HEK293 (cell line): ENCODE measurements around the gene URM1.

ENCODE experiments used
- EGR2 ChIP-seq: fragments of 450-650 bp; formaldehyde crosslinking; IDR thresholded peaks from 2 replicates; pipeline ENCODE4 v1.5.1; 2016; ENCODE audit warnings: low read depth, missing biosample characterization, missing genetic modification characterization
- IKZF3 ChIP-seq: fragments of 450-650 bp; IDR thresholded peaks from 2 replicates; pipeline ENCODE4 v1.5.0; 2018; ENCODE audit warnings: missing biosample characterization, mild to moderate bottlenecking, missing genetic modification characterization, moderate library complexity
- MYNN ChIP-seq: fragments of 450-650 bp; formaldehyde crosslinking; IDR thresholded peaks from 2 replicates; pipeline ENCODE4 v1.5.1; 2016; ENCODE audit warnings: missing biosample characterization, missing genetic modification characterization, borderline replicate concordance
- SCRT2 ChIP-seq: fragments of 450-650 bp; formaldehyde crosslinking; IDR thresholded peaks from 2 replicates; pipeline ENCODE4 v1.5.1; 2016; ENCODE audit warnings: missing biosample characterization, missing genetic modification characterization
- YY2 ChIP-seq: fragments of 450-650 bp; formaldehyde crosslinking; IDR thresholded peaks from 2 replicates; pipeline ENCODE4 v1.5.1; 2016; ENCODE audit warnings: missing biosample characterization, missing genetic modification characterization
- ZBTB48 ChIP-seq: fragments of 450-650 bp; formaldehyde crosslinking; IDR thresholded peaks from 2 replicates; pipeline ENCODE4 v1.5.1; 2016; ENCODE audit warnings: missing biosample characterization, missing genetic modification characterization
- ZFP69B ChIP-seq: fragments of 450-650 bp; formaldehyde crosslinking; IDR thresholded peaks from 2 replicates; pipeline ENCODE4 v1.5.1; 2016; ENCODE audit warnings: missing biosample characterization, missing genetic modification characterization
- ZNF2 ChIP-seq: fragments of 450-650 bp; formaldehyde crosslinking; IDR thresholded peaks from 2 replicates; pipeline ENCODE4 v1.5.1; 2016; ENCODE audit warnings: missing biosample characterization, missing genetic modification characterization
- ZNF311 ChIP-seq: fragments of 450-650 bp; formaldehyde crosslinking; IDR thresholded peaks from 2 replicates; pipeline ENCODE4 v1.5.1; 2017; ENCODE audit warnings: missing biosample characterization, missing genetic modification characterization, borderline replicate concordance
- ZNF341 ChIP-seq: fragments of 450-650 bp; formaldehyde crosslinking; IDR thresholded peaks from 2 replicates; pipeline ENCODE4; 2016; ENCODE audit warnings: low read depth, missing biosample characterization, missing genetic modification characterization
- ZNF354C ChIP-seq: fragments of 450-650 bp; formaldehyde crosslinking; IDR thresholded peaks from 2 replicates; pipeline ENCODE4 v1.5.1; 2016; ENCODE audit warnings: missing biosample characterization, missing genetic modification characterization, low read depth, borderline replicate concordance
- ZNF560 ChIP-seq: fragments of 450-650 bp; formaldehyde crosslinking; IDR thresholded peaks from 2 replicates; pipeline ENCODE4 v1.5.1; 2017; ENCODE audit warnings: missing biosample characterization, missing genetic modification characterization, borderline replicate concordance
- ZNF571 ChIP-seq: fragments of 450-650 bp; formaldehyde crosslinking; IDR thresholded peaks from 2 replicates; pipeline ENCODE4 v1.5.0; 2017; ENCODE audit warnings: missing biosample characterization, missing genetic modification characterization
- ZNF610 ChIP-seq: fragments of 450-650 bp; formaldehyde crosslinking; IDR thresholded peaks from 2 replicates; pipeline ENCODE4 v1.5.1; 2016; ENCODE audit warnings: missing biosample characterization, missing genetic modification characterization, borderline replicate concordance
- ZNF785 ChIP-seq: fragments of 450-650 bp; formaldehyde crosslinking; IDR thresholded peaks from 2 replicates; pipeline ENCODE4 v1.5.1; 2016; ENCODE audit warnings: missing biosample characterization, missing genetic modification characterization
- ZNF837 ChIP-seq: fragments of 450-650 bp; formaldehyde crosslinking; IDR thresholded peaks from 2 replicates; pipeline ENCODE4 v1.5.1; 2016; ENCODE audit warnings: missing biosample characterization, missing genetic modification characterization
- ZXDB ChIP-seq: fragments of 450-650 bp; formaldehyde crosslinking; IDR thresholded peaks from 2 replicates; pipeline ENCODE4 v1.5.1; 2016; ENCODE audit warnings: missing biosample characterization, missing genetic modification characterization
- TF ChIP-seq, protein P1 (sequence below): fragments of 450-650 bp; formaldehyde crosslinking; IDR thresholded peaks from 2 replicates; pipeline ENCODE4 v1.5.1; 2016; ENCODE audit warnings: missing biosample characterization, missing genetic modification characterization, low read depth
- TF ChIP-seq, protein P2 (sequence below): fragments of 450-650 bp; formaldehyde crosslinking; IDR thresholded peaks from 2 replicates; pipeline ENCODE4 v1.5.1; 2016; ENCODE audit warnings: missing biosample characterization, missing genetic modification characterization
- TF ChIP-seq, protein P3 (sequence below): fragments of 450-650 bp; formaldehyde crosslinking; IDR thresholded peaks from 2 replicates; pipeline ENCODE4 v1.5.1; 2016; ENCODE audit warnings: missing biosample characterization, missing genetic modification characterization
- TF ChIP-seq, protein P4 (sequence below): fragments of 450-650 bp; formaldehyde crosslinking; IDR thresholded peaks from 2 replicates; pipeline ENCODE4 v1.5.1; 2016; ENCODE audit warnings: missing biosample characterization, missing genetic modification characterization
- TF ChIP-seq, protein P5 (sequence below): fragments of 450-650 bp; formaldehyde crosslinking; IDR thresholded peaks from 2 replicates; pipeline ENCODE4 v1.5.1; 2016; ENCODE audit warnings: missing biosample characterization, missing genetic modification characterization
- TF ChIP-seq, protein P6 (sequence below): fragments of 450-650 bp; formaldehyde crosslinking; IDR thresholded peaks from 2 replicates; pipeline ENCODE4 v1.5.1; 2016; ENCODE audit warnings: missing biosample characterization, missing genetic modification characterization, borderline replicate concordance
- TF ChIP-seq, protein P7 (sequence below): fragments of 450-650 bp; formaldehyde crosslinking; IDR thresholded peaks from 2 replicates; pipeline ENCODE4 v1.5.1; 2016; ENCODE audit warnings: missing biosample characterization, missing genetic modification characterization

The URM1 gene

DNA sequence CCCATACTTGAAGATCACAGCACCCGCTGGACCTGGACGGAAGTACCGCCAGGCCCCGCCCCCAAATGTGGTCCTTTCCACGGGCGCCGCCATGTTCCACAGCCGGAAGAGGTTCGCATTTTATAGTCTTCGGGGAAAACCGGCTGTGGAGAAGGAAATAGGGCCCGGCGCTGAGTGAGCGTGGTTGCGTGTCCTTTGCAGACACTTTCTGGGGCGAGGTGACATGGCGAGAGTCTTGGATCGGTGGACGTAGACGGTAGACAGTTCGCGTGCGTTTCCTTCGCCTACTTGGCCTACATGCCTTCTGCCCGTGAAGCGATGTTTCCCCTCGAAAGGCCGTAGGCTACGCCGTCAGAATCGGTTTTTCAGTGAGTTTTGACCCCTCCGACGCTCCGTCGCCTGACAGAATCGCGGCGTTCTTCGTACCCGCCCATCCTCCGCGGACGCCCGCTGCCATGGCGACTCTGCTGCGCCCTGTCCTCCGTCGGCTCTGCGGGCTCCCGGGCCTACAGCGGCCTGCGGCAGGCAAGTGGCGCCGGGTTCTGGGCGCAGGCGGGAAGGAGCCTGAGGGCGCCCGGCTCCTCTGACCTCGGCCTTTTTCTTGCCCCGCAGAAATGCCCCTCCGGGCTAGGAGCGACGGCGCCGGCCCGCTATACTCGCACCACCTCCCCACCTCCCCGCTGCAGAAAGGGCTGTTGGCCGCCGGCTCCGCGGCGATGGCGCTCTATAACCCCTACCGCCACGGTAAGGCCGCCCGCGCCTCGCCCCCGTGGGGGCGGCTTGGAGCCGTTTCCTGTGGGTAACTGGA is 48.6 kb upstream of the URM1 start, which contains the start of the genes COQ4 and TRUB2 (continued):
- peak; percentile 98 for TF ChIP-seq ZNF2 (tag by site-specific recombination)
- peak; percentile 52; the same call in 1 of the 2 replicates for TF ChIP-seq MYNN (tag by site-specific recombination)
- TF ChIP-seq ZNF610 (tag by site-specific recombination): peak; percentile 69
- TF ChIP-seq YY2 (tag by site-specific recombination): peak; percentile 97
- TF ChIP-seq, protein P1, sequence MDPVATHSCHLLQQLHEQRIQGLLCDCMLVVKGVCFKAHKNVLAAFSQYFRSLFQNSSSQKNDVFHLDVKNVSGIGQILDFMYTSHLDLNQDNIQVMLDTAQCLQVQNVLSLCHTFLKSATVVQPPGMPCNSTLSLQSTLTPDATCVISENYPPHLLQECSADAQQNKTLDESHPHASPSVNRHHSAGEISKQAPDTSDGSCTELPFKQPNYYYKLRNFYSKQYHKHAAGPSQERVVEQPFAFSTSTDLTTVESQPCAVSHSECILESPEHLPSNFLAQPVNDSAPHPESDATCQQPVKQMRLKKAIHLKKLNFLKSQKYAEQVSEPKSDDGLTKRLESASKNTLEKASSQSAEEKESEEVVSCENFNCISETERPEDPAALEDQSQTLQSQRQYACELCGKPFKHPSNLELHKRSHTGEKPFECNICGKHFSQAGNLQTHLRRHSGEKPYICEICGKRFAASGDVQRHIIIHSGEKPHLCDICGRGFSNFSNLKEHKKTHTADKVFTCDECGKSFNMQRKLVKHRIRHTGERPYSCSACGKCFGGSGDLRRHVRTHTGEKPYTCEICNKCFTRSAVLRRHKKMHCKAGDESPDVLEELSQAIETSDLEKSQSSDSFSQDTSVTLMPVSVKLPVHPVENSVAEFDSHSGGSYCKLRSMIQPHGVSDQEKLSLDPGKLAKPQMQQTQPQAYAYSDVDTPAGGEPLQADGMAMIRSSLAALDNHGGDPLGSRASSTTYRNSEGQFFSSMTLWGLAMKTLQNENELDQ (tag by site-specific recombination): no peak
- no peak for TF ChIP-seq ZNF354C (tag by site-specific recombination)
- TF ChIP-seq, protein P2, sequence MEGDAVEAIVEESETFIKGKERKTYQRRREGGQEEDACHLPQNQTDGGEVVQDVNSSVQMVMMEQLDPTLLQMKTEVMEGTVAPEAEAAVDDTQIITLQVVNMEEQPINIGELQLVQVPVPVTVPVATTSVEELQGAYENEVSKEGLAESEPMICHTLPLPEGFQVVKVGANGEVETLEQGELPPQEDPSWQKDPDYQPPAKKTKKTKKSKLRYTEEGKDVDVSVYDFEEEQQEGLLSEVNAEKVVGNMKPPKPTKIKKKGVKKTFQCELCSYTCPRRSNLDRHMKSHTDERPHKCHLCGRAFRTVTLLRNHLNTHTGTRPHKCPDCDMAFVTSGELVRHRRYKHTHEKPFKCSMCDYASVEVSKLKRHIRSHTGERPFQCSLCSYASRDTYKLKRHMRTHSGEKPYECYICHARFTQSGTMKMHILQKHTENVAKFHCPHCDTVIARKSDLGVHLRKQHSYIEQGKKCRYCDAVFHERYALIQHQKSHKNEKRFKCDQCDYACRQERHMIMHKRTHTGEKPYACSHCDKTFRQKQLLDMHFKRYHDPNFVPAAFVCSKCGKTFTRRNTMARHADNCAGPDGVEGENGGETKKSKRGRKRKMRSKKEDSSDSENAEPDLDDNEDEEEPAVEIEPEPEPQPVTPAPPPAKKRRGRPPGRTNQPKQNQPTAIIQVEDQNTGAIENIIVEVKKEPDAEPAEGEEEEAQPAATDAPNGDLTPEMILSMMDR (tag by site-specific recombination): peak; percentile 53; the same call in 1 of the 2 replicates
- TF ChIP-seq ZNF571 (tag by site-specific recombination): no peak
- peak; percentile 55 for TF ChIP-seq SCRT2 (tag by site-specific recombination)
- no peak for TF ChIP-seq ZNF837 (tag by site-specific recombination)
- no peak for TF ChIP-seq ZNF311
- TF ChIP-seq, protein P3, sequence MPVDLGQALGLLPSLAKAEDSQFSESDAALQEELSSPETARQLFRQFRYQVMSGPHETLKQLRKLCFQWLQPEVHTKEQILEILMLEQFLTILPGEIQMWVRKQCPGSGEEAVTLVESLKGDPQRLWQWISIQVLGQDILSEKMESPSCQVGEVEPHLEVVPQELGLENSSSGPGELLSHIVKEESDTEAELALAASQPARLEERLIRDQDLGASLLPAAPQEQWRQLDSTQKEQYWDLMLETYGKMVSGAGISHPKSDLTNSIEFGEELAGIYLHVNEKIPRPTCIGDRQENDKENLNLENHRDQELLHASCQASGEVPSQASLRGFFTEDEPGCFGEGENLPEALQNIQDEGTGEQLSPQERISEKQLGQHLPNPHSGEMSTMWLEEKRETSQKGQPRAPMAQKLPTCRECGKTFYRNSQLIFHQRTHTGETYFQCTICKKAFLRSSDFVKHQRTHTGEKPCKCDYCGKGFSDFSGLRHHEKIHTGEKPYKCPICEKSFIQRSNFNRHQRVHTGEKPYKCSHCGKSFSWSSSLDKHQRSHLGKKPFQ (tag by site-specific recombination): peak; percentile 25; the same call in 1 of the 2 replicates
- TF ChIP-seq, protein P4, sequence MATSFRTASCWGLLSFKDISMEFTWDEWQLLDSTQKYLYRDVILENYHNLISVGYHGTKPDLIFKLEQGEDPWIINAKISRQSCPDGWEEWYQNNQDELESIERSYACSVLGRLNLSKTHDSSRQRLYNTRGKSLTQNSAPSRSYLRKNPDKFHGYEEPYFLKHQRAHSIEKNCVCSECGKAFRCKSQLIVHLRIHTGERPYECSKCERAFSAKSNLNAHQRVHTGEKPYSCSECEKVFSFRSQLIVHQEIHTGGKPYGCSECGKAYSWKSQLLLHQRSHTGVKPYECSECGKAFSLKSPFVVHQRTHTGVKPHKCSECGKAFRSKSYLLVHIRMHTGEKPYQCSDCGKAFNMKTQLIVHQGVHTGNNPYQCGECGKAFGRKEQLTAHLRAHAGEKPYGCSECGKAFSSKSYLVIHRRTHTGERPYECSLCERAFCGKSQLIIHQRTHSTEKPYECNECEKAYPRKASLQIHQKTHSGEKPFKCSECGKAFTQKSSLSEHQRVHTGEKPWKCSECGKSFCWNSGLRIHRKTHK (tag by site-specific recombination): no peak
- peak; percentile 41; the same call in 1 of the 2 replicates for TF ChIP-seq ZNF341 (tag by site-specific recombination)
- 0 out of 2 replicates have a peak, but pooled peaks have one; percentile 26 for TF ChIP-seq ZBTB48 (tag by site-specific recombination)
- peak; percentile 22; the same call in 1 of the 2 replicates for TF ChIP-seq EGR2 (tag by site-specific recombination)
- TF ChIP-seq, protein P5, sequence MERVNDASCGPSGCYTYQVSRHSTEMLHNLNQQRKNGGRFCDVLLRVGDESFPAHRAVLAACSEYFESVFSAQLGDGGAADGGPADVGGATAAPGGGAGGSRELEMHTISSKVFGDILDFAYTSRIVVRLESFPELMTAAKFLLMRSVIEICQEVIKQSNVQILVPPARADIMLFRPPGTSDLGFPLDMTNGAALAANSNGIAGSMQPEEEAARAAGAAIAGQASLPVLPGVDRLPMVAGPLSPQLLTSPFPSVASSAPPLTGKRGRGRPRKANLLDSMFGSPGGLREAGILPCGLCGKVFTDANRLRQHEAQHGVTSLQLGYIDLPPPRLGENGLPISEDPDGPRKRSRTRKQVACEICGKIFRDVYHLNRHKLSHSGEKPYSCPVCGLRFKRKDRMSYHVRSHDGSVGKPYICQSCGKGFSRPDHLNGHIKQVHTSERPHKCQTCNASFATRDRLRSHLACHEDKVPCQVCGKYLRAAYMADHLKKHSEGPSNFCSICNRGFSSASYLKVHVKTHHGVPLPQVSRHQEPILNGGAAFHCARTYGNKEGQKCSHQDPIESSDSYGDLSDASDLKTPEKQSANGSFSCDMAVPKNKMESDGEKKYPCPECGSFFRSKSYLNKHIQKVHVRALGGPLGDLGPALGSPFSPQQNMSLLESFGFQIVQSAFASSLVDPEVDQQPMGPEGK: no peak
- no peak for TF ChIP-seq ZNF560 (tag by site-specific recombination)
- TF ChIP-seq, protein P6, sequence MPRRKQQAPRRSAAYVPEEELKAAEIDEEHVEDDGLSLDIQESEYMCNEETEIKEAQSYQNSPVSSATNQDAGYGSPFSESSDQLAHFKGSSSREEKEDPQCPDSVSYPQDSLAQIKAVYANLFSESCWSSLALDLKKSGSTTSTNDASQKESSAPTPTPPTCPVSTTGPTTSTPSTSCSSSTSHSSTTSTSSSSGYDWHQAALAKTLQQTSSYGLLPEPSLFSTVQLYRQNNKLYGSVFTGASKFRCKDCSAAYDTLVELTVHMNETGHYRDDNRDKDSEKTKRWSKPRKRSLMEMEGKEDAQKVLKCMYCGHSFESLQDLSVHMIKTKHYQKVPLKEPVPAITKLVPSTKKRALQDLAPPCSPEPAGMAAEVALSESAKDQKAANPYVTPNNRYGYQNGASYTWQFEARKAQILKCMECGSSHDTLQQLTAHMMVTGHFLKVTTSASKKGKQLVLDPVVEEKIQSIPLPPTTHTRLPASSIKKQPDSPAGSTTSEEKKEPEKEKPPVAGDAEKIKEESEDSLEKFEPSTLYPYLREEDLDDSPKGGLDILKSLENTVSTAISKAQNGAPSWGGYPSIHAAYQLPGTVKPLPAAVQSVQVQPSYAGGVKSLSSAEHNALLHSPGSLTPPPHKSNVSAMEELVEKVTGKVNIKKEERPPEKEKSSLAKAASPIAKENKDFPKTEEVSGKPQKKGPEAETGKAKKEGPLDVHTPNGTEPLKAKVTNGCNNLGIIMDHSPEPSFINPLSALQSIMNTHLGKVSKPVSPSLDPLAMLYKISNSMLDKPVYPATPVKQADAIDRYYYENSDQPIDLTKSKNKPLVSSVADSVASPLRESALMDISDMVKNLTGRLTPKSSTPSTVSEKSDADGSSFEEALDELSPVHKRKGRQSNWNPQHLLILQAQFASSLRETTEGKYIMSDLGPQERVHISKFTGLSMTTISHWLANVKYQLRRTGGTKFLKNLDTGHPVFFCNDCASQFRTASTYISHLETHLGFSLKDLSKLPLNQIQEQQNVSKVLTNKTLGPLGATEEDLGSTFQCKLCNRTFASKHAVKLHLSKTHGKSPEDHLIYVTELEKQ (tag by site-specific recombination): 0 out of 2 replicates have a peak, but pooled peaks have one; percentile 6
- TF ChIP-seq ZXDB (tag by site-specific recombination): peak; percentile 100
- TF ChIP-seq ZNF785 (tag by site-specific recombination): peak; percentile 92
- TF ChIP-seq IKZF3 (tag by site-specific recombination): no peak
- peak; percentile 86 for TF ChIP-seq ZFP69B (tag by site-specific recombination)
- TF ChIP-seq, protein P7, sequence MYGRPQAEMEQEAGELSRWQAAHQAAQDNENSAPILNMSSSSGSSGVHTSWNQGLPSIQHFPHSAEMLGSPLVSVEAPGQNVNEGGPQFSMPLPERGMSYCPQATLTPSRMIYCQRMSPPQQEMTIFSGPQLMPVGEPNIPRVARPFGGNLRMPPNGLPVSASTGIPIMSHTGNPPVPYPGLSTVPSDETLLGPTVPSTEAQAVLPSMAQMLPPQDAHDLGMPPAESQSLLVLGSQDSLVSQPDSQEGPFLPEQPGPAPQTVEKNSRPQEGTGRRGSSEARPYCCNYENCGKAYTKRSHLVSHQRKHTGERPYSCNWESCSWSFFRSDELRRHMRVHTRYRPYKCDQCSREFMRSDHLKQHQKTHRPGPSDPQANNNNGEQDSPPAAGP: peak; percentile 90; the same call in 1 of the 2 replicates
